ENCODE results near the gene DEPDC7.

DEPDC7 gene

DNA sequence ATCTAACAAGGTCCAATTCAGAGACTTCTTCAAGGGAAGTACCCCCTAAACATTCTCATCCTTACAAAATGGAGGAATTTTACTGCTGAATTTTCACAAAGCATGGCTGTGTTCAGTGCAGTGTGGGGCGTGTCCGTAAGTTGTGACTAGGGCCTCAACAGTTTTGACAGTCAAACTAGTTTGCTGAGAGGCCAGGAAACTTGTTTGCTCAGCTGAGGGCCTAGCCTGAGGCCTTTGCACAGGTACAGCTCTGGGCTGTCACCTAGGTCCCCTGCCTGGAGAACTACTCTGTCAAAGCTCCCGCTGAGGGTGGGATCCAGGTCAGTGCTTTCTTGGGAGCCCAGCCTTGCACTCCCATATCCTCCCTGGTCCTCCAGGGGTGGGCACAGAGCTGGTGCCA lies 51.6 kb downstream of the DEPDC7 start:
- H3K4me1 ChIP-seq (ENCODE audit: low read depth, poor library complexity, severe bottlenecking), result peaks cover 27% of the 10 kb centered on the region
- H3K4me2 ChIP-seq, result no peak overlapping the region
- H4K20me1 ChIP-seq (ENCODE audit: insufficient read depth), result no peaks in the 10 kb centered on the region
- no peaks in the 10 kb centered on the region for H3K27me3 ChIP-seq (ENCODE audit: insufficient read depth, low read depth)
- no peaks in the 10 kb centered on the region for H3K36me3 ChIP-seq (ENCODE audit: insufficient read depth)
- H3K9ac ChIP-seq, result no peak overlapping the region
- H3K27ac ChIP-seq, result no peak overlapping the region
- TF ChIP-seq, protein P1, sequence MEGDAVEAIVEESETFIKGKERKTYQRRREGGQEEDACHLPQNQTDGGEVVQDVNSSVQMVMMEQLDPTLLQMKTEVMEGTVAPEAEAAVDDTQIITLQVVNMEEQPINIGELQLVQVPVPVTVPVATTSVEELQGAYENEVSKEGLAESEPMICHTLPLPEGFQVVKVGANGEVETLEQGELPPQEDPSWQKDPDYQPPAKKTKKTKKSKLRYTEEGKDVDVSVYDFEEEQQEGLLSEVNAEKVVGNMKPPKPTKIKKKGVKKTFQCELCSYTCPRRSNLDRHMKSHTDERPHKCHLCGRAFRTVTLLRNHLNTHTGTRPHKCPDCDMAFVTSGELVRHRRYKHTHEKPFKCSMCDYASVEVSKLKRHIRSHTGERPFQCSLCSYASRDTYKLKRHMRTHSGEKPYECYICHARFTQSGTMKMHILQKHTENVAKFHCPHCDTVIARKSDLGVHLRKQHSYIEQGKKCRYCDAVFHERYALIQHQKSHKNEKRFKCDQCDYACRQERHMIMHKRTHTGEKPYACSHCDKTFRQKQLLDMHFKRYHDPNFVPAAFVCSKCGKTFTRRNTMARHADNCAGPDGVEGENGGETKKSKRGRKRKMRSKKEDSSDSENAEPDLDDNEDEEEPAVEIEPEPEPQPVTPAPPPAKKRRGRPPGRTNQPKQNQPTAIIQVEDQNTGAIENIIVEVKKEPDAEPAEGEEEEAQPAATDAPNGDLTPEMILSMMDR (conservative IDR thresholded peaks at IDR 0.05; ENCODE audit: low read depth, low read length), result no peak
- no peak overlapping the region for H3K4me3 ChIP-seq (IDR thresholded peaks at IDR 0.05; ENCODE audit: insufficient read depth, low read depth, low read length)
- H2AFZ ChIP-seq (ENCODE audit: low read depth), result no peak overlapping the region
- H3K79me2 ChIP-seq (ENCODE audit: insufficient read depth, low read depth), result no peaks in the 10 kb centered on the region

DNA sequence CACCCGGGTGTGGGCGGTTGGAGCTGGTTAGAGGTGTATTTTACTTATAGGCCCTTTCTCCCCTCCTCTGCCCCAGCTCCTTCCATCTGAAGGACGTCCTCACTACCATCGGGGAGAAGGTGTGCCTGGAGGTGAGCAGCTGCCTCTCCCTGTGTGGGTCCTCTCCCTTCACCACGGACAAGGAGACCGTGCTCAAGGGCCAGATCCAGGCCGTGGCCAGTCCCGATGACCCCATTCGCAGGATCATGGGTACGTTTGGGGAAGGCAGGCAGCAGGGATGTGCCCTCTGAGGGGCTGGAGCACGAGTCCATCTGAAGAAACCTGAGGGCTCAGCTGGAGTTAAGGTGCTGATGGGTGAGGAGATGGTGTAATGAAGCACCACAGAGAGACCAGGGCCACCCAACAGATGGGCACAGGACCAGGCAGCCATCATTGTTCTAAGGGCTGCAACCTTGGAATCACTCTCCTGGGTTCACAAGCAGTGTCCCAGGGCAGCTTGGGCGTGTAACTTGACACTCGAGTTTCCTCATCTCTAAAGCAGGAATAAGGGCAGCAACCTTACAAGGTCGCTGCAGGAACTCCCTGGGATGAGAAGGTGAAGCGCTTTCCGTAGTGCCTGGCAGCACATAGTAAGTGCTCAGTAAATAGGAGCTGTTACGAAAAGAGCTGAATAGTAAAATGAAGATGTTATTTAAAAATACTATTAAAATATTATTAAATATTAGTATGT lies 53.1 kb downstream of the DEPDC7 start:
- Histone ChIP-seq H2AFZ (ENCODE audit: low read depth) (no peak overlapping the region), H3K36me3 (ENCODE audit: insufficient read depth) (no peaks in the 10 kb centered on the region), H3K4me1 (ENCODE audit: low read depth, poor library complexity, severe bottlenecking) (peaks cover 18% of the 10 kb centered on the region), H3K4me2 (no peak overlapping the region), H4K20me1 (ENCODE audit: insufficient read depth) (no peaks in the 10 kb centered on the region), H3K9ac (no peak overlapping the region), H3K27ac (no peak overlapping the region), H3K79me2 (ENCODE audit: insufficient read depth, low read depth) (no peaks in the 10 kb centered on the region), H3K4me3 (IDR thresholded peaks at IDR 0.05; ENCODE audit: insufficient read depth, low read depth, low read length) (no peak overlapping the region), H3K27me3 (ENCODE audit: insufficient read depth, low read depth) (no peaks in the 10 kb centered on the region)
- TF ChIP-seq, protein P1 (conservative IDR thresholded peaks at IDR 0.05; ENCODE audit: low read depth, low read length), result no peak

DNA sequence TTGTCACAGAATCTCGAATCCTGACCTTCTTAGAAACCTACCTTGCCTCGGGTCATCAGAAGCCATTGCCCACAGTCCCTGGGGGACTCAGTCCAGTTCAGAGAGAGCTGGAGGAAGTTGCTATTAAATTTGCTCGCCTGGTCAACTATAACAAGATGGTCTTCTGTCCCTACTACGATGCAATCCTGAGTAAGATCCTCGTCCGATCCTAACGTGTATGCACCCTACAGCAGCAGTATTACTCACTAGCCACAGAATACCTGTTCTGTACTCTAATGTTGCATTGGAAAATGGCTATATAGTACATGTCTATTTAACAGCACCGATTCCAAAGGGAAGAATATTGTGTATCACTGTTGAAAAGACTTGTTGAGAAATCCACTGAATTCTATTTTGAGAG lies 56.8 kb downstream of the DEPDC7 start:
- H3K4me1 ChIP-seq (ENCODE audit: low read depth, poor library complexity, severe bottlenecking), result peaks cover 12% of the 10 kb centered on the region
- no peaks in the 10 kb centered on the region for H4K20me1 ChIP-seq (ENCODE audit: insufficient read depth)
- H2AFZ ChIP-seq (ENCODE audit: low read depth), result no peak overlapping the region
- H3K27ac ChIP-seq, result no peak overlapping the region
- H3K9ac ChIP-seq, result no peak overlapping the region
- H3K27me3 ChIP-seq (ENCODE audit: insufficient read depth, low read depth), result no peaks in the 10 kb centered on the region
- H3K4me3 ChIP-seq (IDR thresholded peaks at IDR 0.05; ENCODE audit: insufficient read depth, low read depth, low read length), result no peak overlapping the region
- no peak overlapping the region for H3K4me2 ChIP-seq
- H3K36me3 ChIP-seq (ENCODE audit: insufficient read depth), result no peaks in the 10 kb centered on the region
- H3K79me2 ChIP-seq (ENCODE audit: insufficient read depth, low read depth), result no peaks in the 10 kb centered on the region
- TF ChIP-seq, protein P1 (conservative IDR thresholded peaks at IDR 0.05; ENCODE audit: low read depth, low read length), result no peak
